GM19099 (cell line): ENCODE results near the gene EI24.
A peak's percentile ranks its signal among the peaks of the same experiment; 100 is the strongest.

Experiments used
- POLR2A ChIP-seq: IDR thresholded peaks from 3 replicates; pipeline ENCODE4 v1.6.1; 2011; ENCODE audit warnings: low read depth; ENCODE audit not compliant: insufficient read length; ENCODE audit errors: extremely low read depth

Gene EI24

DNA sequence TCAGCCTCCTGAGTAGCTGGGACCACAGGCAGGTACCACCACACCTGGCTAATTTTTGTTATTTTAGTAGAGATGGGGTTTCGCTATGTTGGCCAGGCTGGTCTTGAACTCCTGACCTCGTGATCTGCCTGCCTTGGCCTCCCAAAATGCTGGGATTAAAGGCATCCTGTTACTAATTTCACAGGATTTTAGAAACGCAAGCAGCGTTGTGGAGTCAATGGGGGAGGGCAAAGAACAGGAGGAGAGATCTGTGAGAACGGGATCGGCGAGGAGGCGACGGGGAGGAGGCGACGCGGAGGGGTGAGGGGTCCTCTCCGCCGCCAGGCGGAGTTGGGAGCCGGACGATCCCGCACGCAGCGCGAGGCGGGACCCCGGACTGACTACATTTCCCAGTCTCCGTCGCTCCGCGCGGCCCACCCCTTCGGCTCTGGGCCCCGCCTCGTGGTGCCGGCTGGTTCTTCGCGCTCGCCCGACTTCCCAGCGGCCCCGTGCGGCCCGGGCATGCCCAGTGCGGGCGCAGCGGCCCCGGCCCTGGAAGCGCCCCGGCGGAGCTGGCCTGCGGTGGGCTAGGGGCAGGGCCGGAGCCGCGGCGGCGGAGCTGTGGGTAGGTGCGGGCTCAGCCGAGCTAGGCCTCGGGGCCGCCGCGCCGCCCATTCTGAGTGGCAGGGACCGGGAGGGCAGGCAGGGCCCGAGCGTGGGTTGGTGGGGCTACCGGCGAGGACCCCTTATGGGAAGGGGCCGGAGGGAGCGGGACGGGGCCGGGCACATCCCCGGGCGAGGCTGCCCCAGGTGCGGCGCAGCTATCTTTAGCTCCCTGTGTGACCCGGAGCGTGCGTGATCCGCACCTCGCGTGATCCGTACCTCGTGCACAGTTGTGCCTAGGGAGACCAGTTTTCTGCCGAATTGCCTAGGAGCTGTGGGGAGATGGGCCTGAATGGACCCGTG lies at the start of gene EI24:
Gene EI24, plus strand, starts transcription at position 508 of the 945 bp plus-strand sequence. CDS start 3,051 bp downstream, outside the sequence.
- TF ChIP-seq POLR2A: peak; percentile 92

DNA sequence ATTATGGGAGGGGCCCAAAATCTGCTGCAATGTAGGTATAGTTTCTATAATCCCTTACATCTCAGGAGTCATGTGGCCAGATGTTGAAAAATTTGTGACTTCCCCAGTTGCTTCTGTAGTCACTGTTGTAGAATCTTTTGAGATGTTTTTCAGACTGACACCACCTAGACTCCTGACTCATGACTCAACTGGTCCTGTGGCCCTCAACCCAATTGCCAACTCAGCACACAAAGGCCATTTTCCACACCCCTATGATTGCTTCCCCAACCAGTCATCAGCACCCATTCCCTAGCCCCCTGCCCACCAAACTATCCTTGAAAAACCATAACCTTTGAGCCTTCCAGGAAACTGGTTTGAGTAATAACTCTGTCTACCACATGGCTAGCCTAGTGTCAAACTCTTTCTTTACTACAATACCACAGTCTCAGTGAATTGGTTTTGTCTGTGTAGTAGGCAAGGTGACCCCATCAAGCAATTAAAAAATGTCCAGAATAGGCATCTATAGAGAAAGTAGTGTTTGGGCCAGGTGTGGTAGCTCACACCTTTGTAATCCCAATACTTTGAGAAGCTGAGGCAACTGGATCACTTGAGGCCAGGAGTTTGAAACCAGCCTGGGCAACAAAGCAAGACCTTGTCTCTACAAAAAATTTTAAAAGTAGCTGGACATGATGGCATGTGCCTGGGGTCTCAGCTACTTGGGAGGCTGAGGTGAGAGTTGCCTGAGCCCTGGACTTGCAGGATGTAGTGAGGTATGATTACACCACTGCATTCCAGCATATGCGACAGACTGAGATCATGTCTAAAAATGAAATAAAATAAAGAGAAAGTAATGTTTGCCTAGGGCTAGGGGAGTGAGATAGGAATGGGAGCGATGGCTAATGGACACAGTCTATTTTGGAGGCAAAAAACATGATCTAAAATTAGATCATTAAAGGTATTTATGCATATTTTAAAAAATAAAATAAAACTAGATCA lies 49.1 kb upstream of the EI24 start:
- no peak for TF ChIP-seq POLR2A

- TF ChIP-seq POLR2A: no peak
These were observed 44.0 kb upstream of the EI24 start for GRCh38 chr11:125525303-125525702.

GRCh38 chr11:125532668-125533067 lies 36.6 kb upstream of the EI24 start:
- no peak for TF ChIP-seq POLR2A

DNA sequence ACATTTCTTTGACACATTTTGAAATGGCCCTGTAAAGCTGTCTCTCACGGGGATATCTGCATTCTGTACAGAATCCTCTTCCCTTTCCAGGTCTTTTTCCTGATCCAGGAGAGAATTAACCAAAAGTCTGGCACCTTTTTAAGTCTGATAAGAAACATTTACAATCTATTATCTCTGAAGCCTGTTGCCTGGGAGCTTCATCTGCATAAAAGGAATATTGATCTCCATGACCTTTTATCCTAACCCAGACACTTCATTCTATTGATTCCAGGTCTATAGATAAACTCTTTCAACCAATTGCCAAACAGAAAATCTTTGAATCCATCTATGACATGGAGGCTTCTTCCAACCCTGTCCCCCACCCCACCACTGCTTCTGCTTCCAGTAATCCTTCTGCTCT lies 33.7 kb upstream of the EI24 start:
- no peak for TF ChIP-seq POLR2A

DNA sequence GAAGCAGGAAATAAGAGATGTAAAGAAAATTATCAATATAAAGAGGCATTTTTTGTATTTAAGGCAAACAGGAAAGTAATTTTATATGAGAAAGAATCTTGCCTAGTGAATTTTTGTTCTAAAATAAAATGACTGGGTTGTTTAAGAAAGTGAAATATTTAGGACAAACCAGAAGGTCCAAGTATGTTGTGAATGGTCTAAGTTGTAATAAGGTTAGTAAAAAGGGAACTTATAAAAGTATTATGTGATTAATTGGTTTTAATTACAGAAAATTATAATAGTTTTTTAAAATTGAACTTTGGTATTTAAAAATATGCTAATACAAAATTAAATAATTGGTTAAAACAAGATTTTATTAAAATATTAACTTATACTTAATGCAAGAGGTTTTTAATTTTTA lies 26.6 kb upstream of the EI24 start:
- no peak for TF ChIP-seq POLR2A

- no peak for TF ChIP-seq POLR2A
These were observed 18.5 kb upstream of the EI24 start for GRCh38 chr11:125550780-125551179.

- no peak for TF ChIP-seq POLR2A
These were observed 17.4 kb upstream of the EI24 start for GRCh38 chr11:125551835-125552342.

DNA sequence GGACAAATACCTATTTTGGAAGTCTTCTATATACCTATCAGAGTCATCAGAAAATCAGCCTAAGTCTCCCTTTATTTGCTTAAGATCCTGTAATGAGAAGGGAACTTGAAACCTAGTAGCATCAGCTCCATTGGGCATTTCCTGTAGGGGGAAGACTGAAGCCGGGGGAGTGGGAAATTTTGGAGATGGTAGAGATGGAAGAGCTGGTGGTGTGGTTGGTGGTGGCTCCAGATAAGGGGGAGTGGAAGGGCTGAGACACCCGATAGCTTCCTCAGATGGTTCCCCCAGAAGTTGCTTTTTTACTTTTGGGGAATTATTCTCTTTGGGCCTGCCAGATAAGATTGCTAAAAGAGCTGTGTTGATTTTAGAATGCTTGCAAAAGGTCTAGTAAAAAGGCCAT lies 16.4 kb upstream of the EI24 start:
- no peak for TF ChIP-seq POLR2A

DNA sequence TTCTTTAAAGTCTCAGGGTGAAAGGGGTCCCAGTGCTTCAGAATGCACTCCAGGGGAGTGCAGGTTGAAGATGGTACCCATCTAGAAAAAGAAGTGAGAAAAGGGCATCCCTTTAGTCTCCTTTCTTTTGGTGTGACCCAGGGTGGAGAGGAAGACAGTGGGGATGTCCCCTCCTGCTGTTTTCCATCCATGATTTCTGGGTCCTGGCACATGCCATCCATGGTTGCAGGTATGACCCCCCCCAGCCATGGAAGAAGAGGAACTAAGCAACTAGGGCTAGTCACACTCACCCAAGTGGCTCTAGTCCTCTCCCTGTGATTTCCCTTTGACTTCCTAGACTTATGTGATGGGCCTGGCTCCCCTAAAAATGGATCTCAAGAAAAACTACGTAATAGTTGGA lies 15.9 kb upstream of the EI24 start:
- no peak for TF ChIP-seq POLR2A

DNA sequence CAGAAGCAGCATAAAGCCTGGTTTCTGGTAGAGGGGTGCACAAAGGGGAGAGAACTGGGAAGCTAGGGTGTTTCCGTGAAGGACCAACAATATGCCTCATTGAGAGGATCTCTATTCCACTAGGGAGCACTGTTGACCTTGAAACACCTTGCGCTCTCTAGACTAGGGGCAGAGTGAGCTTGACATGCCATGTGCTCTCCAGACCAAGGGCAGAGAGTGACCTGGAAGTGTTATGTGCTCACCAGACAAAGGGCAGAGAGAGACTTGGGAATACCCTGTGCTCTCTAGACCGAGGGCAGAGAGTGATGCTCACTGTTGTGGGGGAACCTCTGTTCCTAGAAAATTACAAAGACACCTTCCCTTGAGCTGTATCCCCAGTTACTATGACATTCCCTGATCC lies 15.2 kb upstream of the EI24 start:
- TF ChIP-seq POLR2A: no peak

DNA sequence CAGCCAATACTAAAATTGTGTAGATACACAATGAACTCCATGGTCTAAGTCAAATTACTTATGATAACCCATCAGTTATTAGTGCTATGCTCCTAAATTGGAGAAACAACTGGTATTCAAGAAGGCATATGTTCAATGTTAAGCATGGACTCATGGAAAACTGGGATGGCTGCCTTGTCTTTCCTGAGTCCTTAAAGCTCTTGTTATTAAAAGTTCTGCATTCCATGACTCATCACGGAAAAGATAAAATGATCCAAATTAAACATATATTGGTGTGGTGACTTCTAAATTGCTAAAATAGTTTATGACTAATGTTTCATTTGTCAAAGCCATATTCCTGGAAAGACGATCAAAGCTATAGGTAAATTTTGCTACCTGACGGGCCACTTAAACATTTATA lies 9.4 kb upstream of the EI24 start:
- TF ChIP-seq POLR2A: no peak

GRCh38 chr11:125561924-125562323 lies 7.4 kb upstream of the EI24 start:
- TF ChIP-seq POLR2A: no peak

DNA sequence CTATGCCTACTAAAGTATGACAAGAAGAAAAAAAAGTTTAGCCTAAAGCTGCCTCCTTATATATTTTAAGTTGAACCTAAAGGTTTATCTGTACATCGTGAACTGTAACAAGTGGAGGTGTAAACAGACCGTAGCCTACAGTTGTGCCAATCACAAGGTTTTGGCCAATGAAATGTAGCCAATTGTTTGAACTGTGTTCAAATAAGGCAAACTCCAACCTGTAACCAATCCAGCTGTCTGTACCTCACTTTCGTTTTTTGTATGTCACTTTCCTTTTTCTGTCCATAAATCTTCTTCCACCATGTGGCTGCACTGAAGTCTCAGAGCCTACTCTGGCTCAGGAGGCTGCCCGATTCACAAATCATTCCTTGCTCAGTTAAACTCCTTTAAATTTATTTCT lies 6.8 kb upstream of the EI24 start:
- no peak for TF ChIP-seq POLR2A

GRCh38 chr11:125564357-125564756 lies 4.9 kb upstream of the EI24 start:
- TF ChIP-seq POLR2A: no peak
